ENCODE measurements around the gene CSTPP1.
"Not testable (repeated sequence)": the region's sequence is repeated elsewhere in the genome, so short reads cannot be mapped to it uniquely, and the experiment has no call there.

CSTPP1 gene

GRCh38 chr11:47055534-47055933, 119.0 kb downstream of the CSTPP1 start:
- DNase-seq: no peak

GRCh38 chr11:47056261-47056915, 119.8 kb downstream of the CSTPP1 start:
- no peak for DNase-seq

- no peak for DNase-seq
Measured at GRCh38 chr11:47057365-47057764, 120.8 kb downstream of the CSTPP1 start.

GRCh38 chr11:47060807-47061206, 124.2 kb downstream of the CSTPP1 start:
- DNase-seq: no peak

- DNase-seq: no peak
Measured at GRCh38 chr11:47061429-47062178, 125.0 kb downstream of the CSTPP1 start.

GRCh38 chr11:47062736-47063135, 126.2 kb downstream of the CSTPP1 start:
- no peak for DNase-seq

- DNase-seq: no peak
Measured at GRCh38 chr11:47067401-47067800, 130.8 kb downstream of the CSTPP1 start.

GRCh38 chr11:47070769-47071168, 134.2 kb downstream of the CSTPP1 start:
- no peak for DNase-seq

- no peak for DNase-seq
Measured at GRCh38 chr11:47071341-47071740, 134.8 kb downstream of the CSTPP1 start.

- DNase-seq: no peak
Measured at GRCh38 chr11:47071791-47072261, 135.3 kb downstream of the CSTPP1 start.

GRCh38 chr11:47078751-47079521, 142.4 kb downstream of the CSTPP1 start:
- no peak for DNase-seq

- DNase-seq: not testable (repeated sequence)
Measured at GRCh38 chr11:47080775-47081174, 144.2 kb downstream of the CSTPP1 start.

GRCh38 chr11:47083913-47084312, 147.4 kb downstream of the CSTPP1 start:
- no peak for DNase-seq

GRCh38 chr11:47087801-47088200, 151.2 kb downstream of the CSTPP1 start:
- no peak for DNase-seq

- no peak for DNase-seq
Measured at GRCh38 chr11:47093541-47093940, 157.0 kb downstream of the CSTPP1 start.

GRCh38 chr11:47096871-47097270, 160.3 kb downstream of the CSTPP1 start:
- not testable (repeated sequence) for DNase-seq

- not testable (repeated sequence) for DNase-seq
Measured at GRCh38 chr11:47098223-47098622, 161.7 kb downstream of the CSTPP1 start.

- DNase-seq: no peak
Measured at GRCh38 chr11:47099214-47099917, 162.8 kb downstream of the CSTPP1 start.

GRCh38 chr11:47099918-47100315, 163.4 kb downstream of the CSTPP1 start:
- DNase-seq: no peak

GRCh38 chr11:47101406-47101805, 164.8 kb downstream of the CSTPP1 start:
- no peak for DNase-seq

GRCh38 chr11:47104261-47104950, 167.8 kb downstream of the CSTPP1 start:
- DNase-seq: no peak

GRCh38 chr11:47105541-47105940, 169.0 kb downstream of the CSTPP1 start:
- DNase-seq: no peak

All from CD4-positive, alpha-beta T cell treated with Interleukin-15 for 1 hour (primary cell).